HEK293T (cell line): ENCODE results near the gene ZNF831.
A peak's percentile ranks its signal among the peaks of the same experiment; 100 is the strongest.

Experiments used
- CTCF ChIA-PET: fragments of 350-600 bp; formaldehyde crosslinking; extraction: SDS; loops from one replicate; lab custom pipeline; 2021; ENCODE audit warnings: antibody characterized with exemption, inconsistent platforms; lab: Yijun Ruan, JAX
- POLR2A ChIA-PET: fragments of 350-600 bp; formaldehyde crosslinking; extraction: SDS; loops from one replicate; lab custom pipeline; 2020; ENCODE audit warnings: antibody characterized with exemption, inconsistent platforms; lab: Yijun Ruan, JAX
- DNase-seq: peaks from one replicate; pipeline ENCODE4 v3.0.0; 2012; ENCODE audit warnings: mixed read lengths; ENCODE audit errors: extremely low spot score
- ARNT ChIP-seq: fragments of 450-650 bp; IDR thresholded peaks from 2 replicates; pipeline ENCODE4 v1.6.1; 2017; ENCODE audit warnings: mild to moderate bottlenecking
- BHLHE40 ChIP-seq: fragments of 450-650 bp; IDR thresholded peaks from 2 replicates; pipeline ENCODE4 v1.6.1; 2016; ENCODE audit warnings: mild to moderate bottlenecking, moderate library complexity, borderline replicate concordance
- CTBP1 ChIP-seq: fragments of 450-650 bp; IDR thresholded peaks from 2 replicates; pipeline ENCODE4 v1.6.1; 2016; ENCODE audit warnings: borderline replicate concordance
- ELF4 ChIP-seq: fragments of 450-650 bp; IDR thresholded peaks from 2 replicates; pipeline ENCODE4 v1.6.1; 2017; ENCODE audit warnings: antibody characterized with exemption
- FOXA1 ChIP-seq: fragments of 450-650 bp; IDR thresholded peaks from 2 replicates; pipeline ENCODE4 v1.6.1; 2016; ENCODE audit warnings: mild to moderate bottlenecking
- FOXK2 ChIP-seq: fragments of 450-650 bp; IDR thresholded peaks from 2 replicates; pipeline ENCODE4 v1.6.1; 2016; ENCODE audit warnings: mild to moderate bottlenecking
- FOXM1 ChIP-seq: fragments of 450-650 bp; IDR thresholded peaks from 2 replicates; pipeline ENCODE4 v1.6.1; 2017; ENCODE audit warnings: mild to moderate bottlenecking, borderline replicate concordance
- HDGF ChIP-seq: fragments of 450-650 bp; IDR thresholded peaks from 2 replicates; pipeline ENCODE4 v1.6.1; 2017; ENCODE audit warnings: antibody characterized with exemption, borderline replicate concordance
- L3MBTL2 ChIP-seq: fragments of 450-650 bp; conservative IDR thresholded peaks from 2 replicates; pipeline ENCODE4 v1.6.1; 2016; ENCODE audit warnings: mild to moderate bottlenecking
- LEF1 ChIP-seq: fragments of 450-650 bp; IDR thresholded peaks from 2 replicates; pipeline ENCODE4 v1.6.1; 2017; ENCODE audit warnings: mild to moderate bottlenecking, borderline replicate concordance
- NFRKB ChIP-seq: fragments of 450-650 bp; IDR thresholded peaks from 2 replicates; pipeline ENCODE4 v1.6.1; 2016; ENCODE audit warnings: mild to moderate bottlenecking, moderate library complexity
- PKNOX1 ChIP-seq: fragments of 450-650 bp; IDR thresholded peaks from 2 replicates; pipeline ENCODE4 v1.6.1; 2016
- SP1 ChIP-seq: fragments of 450-650 bp; IDR thresholded peaks from 2 replicates; pipeline ENCODE4 v1.6.1; 2017
- SUZ12 ChIP-seq: fragments of 450-650 bp; IDR thresholded peaks from 2 replicates; pipeline ENCODE4 v1.6.1; 2016; ENCODE audit warnings: mild to moderate bottlenecking
- TARDBP ChIP-seq: fragments of 450-650 bp; IDR thresholded peaks from 2 replicates; pipeline ENCODE4 v1.6.1; 2016
- ZNF384 ChIP-seq: fragments of 450-650 bp; IDR thresholded peaks from 2 replicates; pipeline ENCODE4 v1.6.1; 2016

The ZNF831 gene

GRCh38 chr20:59240006-59240405 is 76.4 kb downstream of the ZNF831 start:
- POLR2A ChIA-PET: no interaction called here
- DNase-seq: no peak
- TF ChIP-seq FOXA1 (no peak), FOXM1 (no peak), BHLHE40 (no peak), FOXK2 (no peak), PKNOX1 (no peak), L3MBTL2 (no peak), NFRKB (no peak), CTBP1 (no peak), LEF1 (no peak), HDGF (no peak), ELF4 (no peak), ARNT (no peak), SUZ12 (no peak), ZNF384 (no peak)
- CTCF ChIA-PET: no interaction called here

GRCh38 chr20:59242714-59243626 is 79.3 kb downstream of the ZNF831 start:
- DNase-seq: no peak
- POLR2A ChIA-PET: no interaction called here
- TF ChIP-seq SP1: no peak
- TF ChIP-seq BHLHE40: no peak
- TF ChIP-seq PKNOX1: no peak
- TF ChIP-seq ARNT: no peak
- TF ChIP-seq FOXA1: no peak
- TF ChIP-seq FOXM1: no peak
- no peak for TF ChIP-seq CTBP1
- no peak for TF ChIP-seq ELF4
- TF ChIP-seq L3MBTL2: no peak
- CTCF ChIA-PET: interaction anchor here (0.7 kb wide), 1 partner anchor 211 kb away, joined by 3 read pairs; no protein-coding TSS in a partner anchor

- POLR2A ChIA-PET: no interaction called here
- no peak for DNase-seq
- TF ChIP-seq NFRKB (no peak), PKNOX1 (0 out of 2 replicates have a peak, but pooled peaks have one; percentile 19)
- CTCF ChIA-PET: no interaction called here
Observed at GRCh38 chr20:59246691-59247400, 83.2 kb downstream of the ZNF831 start.

GRCh38 chr20:59247731-59248684 is 84.4 kb downstream of the ZNF831 start:
- ChIA-PET CTCF (interaction anchor here (0.7 kb wide), 1 partner anchor 91 kb away, joined by 3 read pairs; no protein-coding TSS in a partner anchor), POLR2A (no interaction called here)
- TF ChIP-seq ARNT: no peak
- TF ChIP-seq NFRKB: no peak
- no peak for TF ChIP-seq FOXM1
- no peak for TF ChIP-seq TARDBP
- no peak for TF ChIP-seq PKNOX1
- TF ChIP-seq ELF4: no peak
- no peak for TF ChIP-seq BHLHE40
- no peak for TF ChIP-seq HDGF
- DNase-seq: no peak

- ChIA-PET CTCF (interaction anchor here (0.7 kb wide), 1 partner anchor 245 kb away, joined by 3 read pairs; no protein-coding TSS in a partner anchor), POLR2A (no interaction called here)
- no peak for TF ChIP-seq SUZ12
- no peak for TF ChIP-seq LEF1
- DNase-seq: no peak
Observed at GRCh38 chr20:59250293-59250692, 86.7 kb downstream of the ZNF831 start.
